Endothelial cell of umbilical vein (primary cell): ENCODE data around the gene GYS2. TPM values are rescaled to one million over a fixed set of nuclear protein-coding genes. Genes with fewer than 3 reads are reported as not detected.

Source experiments
- BruUV-seq: library from RNA; stranded (reverse); fragments of 400-500 nt; replicated peaks from 2 replicates; lab custom pipeline; 2021; lab: Mats Ljungman, UMichigan
- CTCF ChIA-PET: fragments of 300-600, 350-600 bp; sonication (Branson Sonifier 250); formaldehyde crosslinking; loops from one replicate; lab custom pipeline; 2021; ENCODE audit warnings: antibody characterized with exemption, inconsistent platforms; lab: Charles Lee
- POLR2A ChIA-PET: fragments of 300-600, 350-600 bp; sonication (Branson Sonifier 250); formaldehyde crosslinking; loops from one replicate; lab custom pipeline; 2021; ENCODE audit warnings: antibody characterized with exemption, inconsistent platforms; lab: Charles Lee
- DNase-seq: peaks from one replicate; pipeline ENCODE4 v3.0.0-alpha.2; 2011; ENCODE audit warnings: low read depth, low spot score
- FAIRE-seq: peaks from 2 replicates; lab custom pipeline; 2011; peaks lifted over from hg19 to GRCh38; lab: Jason Lieb, UNC
- H2AFZ ChIP-seq: 2 replicates; pipeline ENCODE4 v1.6.0; 2012; ENCODE audit warnings: low read depth, low read length, control low read depth, inconsistent platforms
- H3K27ac ChIP-seq: 2 replicates; pipeline ENCODE4 v1.5.1; 2011; ENCODE audit warnings: low read depth, mild to moderate bottlenecking, control low read depth, low read length, moderate library complexity; ENCODE audit not compliant: insufficient read depth
- H3K27me3 ChIP-seq, 2 experiments: 2 replicates each; pipeline versions ENCODE4 v1.6.0 to v1.6.1; 2011; ENCODE audit warnings: low read length in 2 of 2, mixed read lengths in 1 of 2; ENCODE audit not compliant: control insufficient read depth in 2 of 2, insufficient read depth in 2 of 2
- H3K36me3 ChIP-seq, 2 experiments: 2 replicates in 1 of 2; 3 replicates in 1 of 2; pipeline ENCODE4 v1.5.1; 2011; ENCODE audit warnings: low read length in 2 of 2, mild to moderate bottlenecking in 1 of 2, moderate library complexity in 1 of 2; ENCODE audit not compliant: control insufficient read depth in 2 of 2, insufficient read depth in 2 of 2; ENCODE audit errors: extremely low read depth in 1 of 2
- H3K4me1 ChIP-seq: 3 replicates; pipeline ENCODE4 v1.5.1; 2011; ENCODE audit warnings: mild to moderate bottlenecking, low read length; ENCODE audit not compliant: control insufficient read depth, insufficient read depth; ENCODE audit errors: extremely low read depth
- H3K4me2 ChIP-seq: 2 replicates; pipeline ENCODE4 v1.6.1; 2011; ENCODE audit warnings: low read length, control low read depth, mixed read lengths; ENCODE audit not compliant: insufficient read depth
- H3K4me3 ChIP-seq, 3 experiments: fragments of 200-600 bp in 1 of 3; sonication (generic), shearing (Covaris generic) in 1 of 3; replicated peaks in 1 of 3; 2 replicates each; pipeline ENCODE4 v1.5.1; 2011 to 2016; ENCODE audit warnings: control low read depth in 3 of 3, low read length in 3 of 3, mild to moderate bottlenecking in 2 of 3, inconsistent platforms in 1 of 3, low read depth in 1 of 3, moderate library complexity in 1 of 3; ENCODE audit not compliant: insufficient read depth in 1 of 3
- H3K79me2 ChIP-seq: 2 replicates; pipeline ENCODE4 v1.6.0; 2012; ENCODE audit warnings: low read length, inconsistent platforms; ENCODE audit not compliant: control insufficient read depth, insufficient read depth
- H3K9ac ChIP-seq: replicated peaks from 2 replicates; pipeline ENCODE3; 2011; ENCODE audit warnings: low read length, control low read depth; ENCODE audit not compliant: insufficient read depth; ENCODE audit errors: extremely low read depth
- H3K9me1 ChIP-seq: replicated peaks from 3 replicates; pipeline ENCODE4 v1.6.0; 2011; ENCODE audit warnings: mild to moderate bottlenecking, low read length; ENCODE audit not compliant: control insufficient read depth, insufficient read depth; ENCODE audit errors: extremely low read depth
- H3K9me3 ChIP-seq: replicated peaks from 2 replicates; pipeline ENCODE4 v1.5.1; 2012; ENCODE audit warnings: low read length, inconsistent platforms; ENCODE audit not compliant: control insufficient read depth, insufficient read depth
- H4K20me1 ChIP-seq: replicated peaks from 2 replicates; pipeline ENCODE3; 2011; ENCODE audit warnings: mild to moderate bottlenecking, low read length; ENCODE audit not compliant: control insufficient read depth, insufficient read depth; ENCODE audit errors: extremely low read depth
- CTCF ChIP-seq, 2 donors: IDR thresholded peaks; 1 replicate in 1 of 2; 2 replicates in 1 of 2; pipeline ENCODE4 v1.5.1; 2011; ENCODE audit warnings: low read length in 2 of 2, mild to moderate bottlenecking in 2 of 2, moderate library complexity in 2 of 2, control low read depth in 1 of 2, inconsistent platforms in 1 of 2, low read depth in 1 of 2; ENCODE audit not compliant: insufficient read depth in 1 of 2; ENCODE audit errors: extremely low read depth in 1 of 2
- EZH2 ChIP-seq: IDR thresholded peaks from 2 replicates; pipeline ENCODE4 v1.6.1; 2012; ENCODE audit warnings: borderline replicate concordance, low read depth, mild to moderate bottlenecking, moderate library complexity, low read length, inconsistent platforms; ENCODE audit not compliant: severe bottlenecking
- FOS ChIP-seq: IDR thresholded peaks from 2 replicates; pipeline ENCODE4 v1.6.1; 2011; ENCODE audit warnings: mild to moderate bottlenecking, low read length, moderate library complexity, borderline replicate concordance; ENCODE audit not compliant: insufficient read depth
- GATA2 ChIP-seq: IDR thresholded peaks from 2 replicates; pipeline ENCODE4 v1.7.0; 2011; ENCODE audit warnings: low read depth, mild to moderate bottlenecking, moderate library complexity, mixed read lengths, low read length; ENCODE audit not compliant: insufficient read length, insufficient read depth
- JUN ChIP-seq: IDR thresholded peaks from 2 replicates; pipeline ENCODE4 v1.6.1; 2011; ENCODE audit warnings: borderline replicate concordance, low read depth; ENCODE audit not compliant: insufficient read length, insufficient read depth
- MAX ChIP-seq: IDR thresholded peaks from 2 replicates; pipeline ENCODE4 v1.6.1; 2011; ENCODE audit not compliant: insufficient read depth, insufficient read length
- MYC ChIP-seq: IDR thresholded peaks from one replicate; pipeline ENCODE4 v1.6.1; 2011; ENCODE audit warnings: mild to moderate bottlenecking, low read depth, low read length
- POLR2A ChIP-seq: IDR thresholded peaks from 2 replicates; pipeline ENCODE4 v1.6.1; 2012; ENCODE audit warnings: low read depth, mild to moderate bottlenecking, control low read depth, low read length
- POLR2AphosphoS5 ChIP-seq: IDR thresholded peaks from 2 replicates; pipeline ENCODE4 v1.6.1; 2012; ENCODE audit warnings: low read depth, mild to moderate bottlenecking, control low read depth, low read length, moderate library complexity; ENCODE audit not compliant: insufficient read depth
- dilution Hi-C: fragments of 300-500 bp; cut with MboI; formaldehyde crosslinking; loops from one replicate; pipeline ENCODE4 v1.15.0; 2019; ENCODE audit warnings: low sequenced_read_pairs; ENCODE audit not compliant: extremely low pct_ligation_motif_present
- intact Hi-C: fragments of 100-400 bp; cut with micrococcal nuclease; formaldehyde crosslinking; loops from one replicate; pipeline ENCODE4 v1.10.0; 2022
- polyA plus RNA-seq, 4 experiments: library from polyadenylated mRNA; depleted of rRNA in 3 of 4; stranded (reverse) in 3 of 4; unstranded in 1 of 4; fragments of >200 nt; gene quantifications; 2 replicates each; pipeline versions ENCODE4 v1.2.1 to v1.2.3, GENCODE V29; 2011 to 2012; ENCODE audit warnings: missing spikeins in 1 of 4
- total RNA-seq: library from RNA; stranded (reverse); gene quantifications from 2 replicates; pipeline ENCODE4 v1.2.3, GENCODE V29; 2021

GYS2 gene
- total and polyA plus RNA-seq, 2 donors (not counting 3 experiments of a cell fraction or from before 2014, with no cell fraction given), result 0.04 TPM; not detected in 1

GRCh38 chr12:21528953-21529352 is 75.7 kb downstream of the GYS2 start:
- POLR2A ChIA-PET, result no interaction called here
- H2AFZ ChIP-seq, result no peak overlapping the region
- no peak overlapping the region for H3K4me3 ChIP-seq
- BruUV-seq, result no TSS peak
- dilution Hi-C loops, result no loop called here
- no peak overlapping the region for H3K27ac ChIP-seq
- H3K4me2 ChIP-seq, result no peak overlapping the region
- no peaks in the 10 kb centered on the region for H3K79me2 ChIP-seq
- TF ChIP-seq GATA2 (no peak), JUN (no peak), EZH2 (no peak), MYC (no peak), POLR2A (no peak), FOS (no peak), MAX (no peak), POLR2AphosphoS5 (no peak), CTCF (IDR thresholded peaks at IDR 0.05; ENCODE audit: extremely low read depth in 1 of 2, insufficient read depth in 1 of 2, low read depth in 1 of 2, low read length in 2 of 2) (no peak)
- DNase-seq (no peak), FAIRE-seq (no peak)
- H3K9me3 ChIP-seq, result no peaks in the 10 kb centered on the region
- no peaks in the 10 kb centered on the region for H3K36me3 ChIP-seq
- CTCF ChIA-PET, result no interaction called here
- no peaks in the 10 kb centered on the region for H3K9me1 ChIP-seq
- intact Hi-C loops, result no loop called here
- H3K27me3 ChIP-seq, result peaks cover 12 to 39% of the 10 kb centered on the region in 2 experiments
- H3K4me1 ChIP-seq, result peaks cover 12% of the 10 kb centered on the region
- H4K20me1 ChIP-seq, result no peaks in the 10 kb centered on the region
- no peak overlapping the region for H3K9ac ChIP-seq
